NCI-H446 (cell line): ENCODE data around the gene B3GAT1.
A peak's percentile ranks its signal among the peaks of the same experiment; 100 is the strongest.

Experiments used
- DNase-seq, 2 experiments: peaks; one replicate each; lab custom pipeline; 2025; lab: John Stamatoyannopoulos, UW

The B3GAT1 gene

DNA sequence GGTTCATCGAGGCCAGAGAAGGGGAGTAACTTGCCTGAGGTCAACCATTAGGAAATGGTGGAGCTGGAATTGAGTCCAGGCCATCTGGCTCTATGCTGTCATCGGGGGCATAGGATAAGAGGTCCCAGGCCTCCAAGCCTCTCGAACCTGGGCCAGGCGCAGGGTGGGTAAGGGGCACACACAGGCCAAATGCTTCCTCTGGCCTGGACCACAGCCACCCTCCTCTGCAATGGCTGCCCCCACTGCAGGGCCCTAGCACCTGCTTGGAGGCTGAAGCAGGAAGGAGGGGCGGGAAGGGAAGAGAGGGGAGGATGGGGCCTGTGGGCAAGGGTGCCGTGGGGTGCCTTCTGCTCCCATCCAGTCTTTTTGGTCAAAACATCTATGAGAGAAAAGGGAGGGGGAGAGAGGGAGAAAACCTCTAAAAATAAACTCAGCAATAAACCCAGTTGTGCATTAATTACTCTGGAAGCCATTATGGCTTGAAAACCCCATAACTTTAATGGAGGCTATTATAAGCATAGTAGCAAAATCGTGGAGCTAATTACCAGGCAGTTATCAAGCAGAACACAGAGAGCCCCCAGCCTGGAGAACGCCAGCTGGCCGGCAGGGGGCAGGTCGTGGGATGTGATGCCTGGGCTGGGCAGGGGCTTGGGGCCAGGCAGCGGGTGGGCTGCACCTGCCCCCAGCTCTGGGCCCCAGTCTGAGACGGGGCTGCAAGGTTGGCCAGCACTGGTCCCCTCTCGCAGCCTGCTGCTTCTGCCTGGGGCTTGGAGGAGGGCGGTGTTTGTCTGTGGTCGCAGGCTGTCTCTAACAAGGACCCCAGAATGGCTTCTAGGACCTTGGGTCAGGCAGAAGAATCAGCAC, 21.1 kb downstream of the B3GAT1 start:
- no peak for DNase-seq

DNA sequence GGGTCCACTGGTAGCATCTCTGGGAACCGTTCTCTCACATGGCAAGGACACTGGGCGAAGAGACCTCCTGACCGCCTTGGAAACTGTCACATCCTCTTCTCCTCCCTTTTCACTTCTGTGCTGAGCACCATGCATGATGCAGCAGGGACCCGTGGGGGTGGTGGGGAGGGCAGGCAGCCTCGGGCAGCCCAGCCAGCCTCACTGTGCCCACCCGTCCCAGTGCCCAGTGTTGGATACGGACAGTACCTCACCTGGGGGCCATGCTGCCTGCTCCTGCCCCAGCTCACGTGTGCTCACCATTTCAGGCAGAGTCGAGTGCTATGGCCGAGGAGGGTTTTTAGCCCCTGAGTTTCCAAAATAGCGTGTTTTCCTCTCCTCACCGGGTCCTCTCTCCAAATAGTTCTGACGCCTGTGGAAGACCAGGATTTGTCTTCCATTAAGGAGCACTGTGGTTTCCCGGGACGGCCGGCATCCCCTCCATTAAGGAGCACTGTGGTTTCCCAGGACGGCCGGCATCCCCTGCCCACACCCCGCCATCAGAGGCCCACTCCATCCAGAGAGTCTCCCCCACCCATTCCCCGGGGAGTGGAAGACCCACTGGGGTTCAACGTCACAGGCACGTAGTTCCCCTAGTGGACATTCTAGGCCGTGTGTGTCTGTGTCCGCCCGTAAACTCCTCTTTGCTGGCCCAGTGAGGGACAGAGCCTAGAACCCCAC, 22.4 kb downstream of the B3GAT1 start:
- DNase-seq, result no peak

DNA sequence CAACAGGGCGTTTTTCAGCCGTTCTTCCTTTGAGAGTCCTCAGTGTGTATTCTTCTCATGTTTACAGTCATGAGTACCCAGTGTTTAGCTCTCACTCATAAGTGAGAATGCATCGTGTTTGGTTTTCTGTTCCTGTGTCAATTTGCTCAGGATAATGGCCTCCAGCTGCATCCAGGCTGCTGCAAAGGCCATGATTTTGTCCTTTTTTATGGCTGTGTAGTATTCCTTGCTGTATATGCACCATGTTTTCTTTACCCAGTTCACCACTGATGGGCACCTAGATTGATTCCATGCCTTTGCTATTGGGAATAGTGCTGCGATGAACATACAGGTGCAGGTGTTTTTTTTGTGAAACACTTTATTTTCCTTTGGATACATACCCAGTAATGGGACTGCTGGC, 23.5 kb downstream of the B3GAT1 start:
- no peak for DNase-seq

DNA sequence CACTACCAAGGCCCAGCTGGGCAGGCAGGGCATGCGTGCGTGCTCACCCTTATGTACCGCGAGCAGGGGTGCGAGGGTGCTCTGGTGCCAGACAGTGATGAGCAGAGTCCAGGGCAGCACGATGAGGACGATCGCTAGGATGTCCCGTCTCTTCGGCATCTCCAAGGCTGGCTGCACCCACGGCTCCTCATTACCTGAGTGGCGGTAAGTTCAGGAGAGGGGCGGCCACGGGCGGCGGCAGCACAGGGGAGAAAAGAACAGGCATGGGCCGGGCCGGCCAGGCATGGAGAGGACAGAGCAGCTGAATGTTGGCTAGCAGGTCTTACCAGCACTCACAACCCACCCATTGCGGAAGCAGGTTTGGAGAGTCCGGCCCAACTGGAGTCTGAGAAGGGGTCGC, 24.5 kb downstream of the B3GAT1 start:
- no peak for DNase-seq

DNA sequence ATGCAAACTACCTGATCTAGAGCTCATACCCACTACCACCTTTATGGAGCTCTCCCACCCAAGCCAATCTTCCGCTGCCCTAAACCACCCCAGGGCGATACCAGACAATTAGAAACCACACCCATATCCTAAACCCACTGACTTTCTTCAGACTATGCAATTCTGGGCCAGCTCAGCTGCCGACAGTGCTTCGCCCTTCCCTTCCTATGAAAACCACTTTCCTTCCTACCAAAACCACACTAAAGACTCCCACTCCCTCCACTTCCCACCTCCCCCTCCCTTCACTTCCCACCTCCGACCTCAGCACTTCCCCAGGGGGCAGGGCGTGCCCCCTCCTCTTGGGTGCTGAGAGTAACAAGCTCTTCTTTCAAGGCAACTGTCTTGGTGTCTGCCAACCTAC, 25.1 kb downstream of the B3GAT1 start:
- DNase-seq, result no peak

DNA sequence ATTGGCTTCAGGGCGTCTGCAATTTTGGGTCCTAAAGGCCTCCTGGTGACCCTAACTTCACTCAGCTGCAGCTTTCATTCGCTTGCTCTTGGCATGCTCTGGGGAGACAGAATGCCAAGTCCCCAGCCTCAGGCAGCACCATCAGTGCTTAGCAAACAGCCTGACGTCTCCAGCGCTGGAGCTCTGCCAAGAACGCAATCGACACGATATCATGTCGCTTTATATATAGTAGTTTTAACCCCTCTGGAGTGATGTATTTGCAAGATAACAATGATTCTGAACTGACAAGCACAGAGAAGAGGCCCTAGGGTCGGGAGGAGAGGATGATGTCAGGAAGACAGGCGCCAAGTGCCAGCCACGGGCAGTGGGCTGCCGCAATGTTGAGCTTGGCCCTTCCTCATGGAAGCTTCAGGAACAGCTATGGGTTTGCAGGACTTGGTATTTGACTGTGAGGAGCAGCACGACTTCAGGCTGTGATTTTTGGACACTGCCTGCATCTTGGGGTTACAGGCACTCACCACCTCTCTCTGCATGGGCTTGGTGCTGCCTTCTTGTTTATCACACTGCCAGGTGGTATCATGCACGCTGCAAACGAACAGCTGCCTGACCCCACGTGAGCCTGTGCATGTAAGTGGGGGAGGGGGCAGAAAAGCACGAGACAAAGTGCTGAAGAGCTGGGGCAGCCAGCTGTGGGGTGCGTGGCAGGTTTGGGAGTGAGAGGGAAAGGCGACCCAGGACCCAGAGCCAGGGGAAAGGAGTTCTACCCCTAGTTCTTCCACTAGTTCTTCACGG, 26.1 kb downstream of the B3GAT1 start:
- peak; percentile 10 to 55 for DNase-seq

DNA sequence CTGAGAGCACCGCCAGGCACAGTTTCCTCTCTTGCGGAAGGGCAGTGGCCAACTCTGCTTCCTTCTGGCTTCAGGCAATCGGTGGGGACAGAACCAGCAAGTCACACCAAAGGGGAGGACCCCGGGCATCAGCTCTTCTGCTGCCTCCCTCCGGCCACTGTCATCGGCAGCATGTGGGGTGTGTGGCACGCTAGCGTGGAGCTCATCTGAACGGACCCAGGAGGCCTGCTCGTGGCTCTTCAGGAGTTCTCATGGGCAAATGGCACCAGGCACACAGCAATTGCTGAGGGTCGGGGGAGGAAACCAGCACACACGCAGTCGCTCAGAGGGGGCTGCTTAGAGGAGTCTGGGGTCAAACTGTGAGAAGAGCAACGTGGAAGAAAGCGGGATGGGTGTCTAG, 26.9 kb downstream of the B3GAT1 start:
- DNase-seq, result no peak

DNA sequence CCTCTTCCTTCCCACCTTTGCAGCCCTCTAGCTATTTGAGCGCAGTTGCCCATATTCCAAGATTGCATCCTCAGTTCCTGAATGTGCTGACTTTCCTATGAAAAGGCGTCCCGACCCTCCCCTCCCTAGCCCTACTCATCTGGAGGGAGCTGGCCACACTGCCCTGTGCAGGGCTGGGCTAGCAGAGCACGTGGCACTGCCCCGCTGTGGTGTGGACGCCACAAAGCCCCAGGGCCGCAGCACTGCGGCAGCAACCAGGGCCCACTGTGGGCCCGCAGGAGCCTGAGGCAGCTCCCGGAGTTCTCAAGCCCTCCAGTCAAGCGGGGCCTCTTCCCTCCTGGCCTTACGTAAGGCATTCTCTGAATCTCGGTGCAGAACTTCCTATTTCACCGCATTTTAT, 27.6 kb downstream of the B3GAT1 start:
- DNase-seq, result no peak

DNA sequence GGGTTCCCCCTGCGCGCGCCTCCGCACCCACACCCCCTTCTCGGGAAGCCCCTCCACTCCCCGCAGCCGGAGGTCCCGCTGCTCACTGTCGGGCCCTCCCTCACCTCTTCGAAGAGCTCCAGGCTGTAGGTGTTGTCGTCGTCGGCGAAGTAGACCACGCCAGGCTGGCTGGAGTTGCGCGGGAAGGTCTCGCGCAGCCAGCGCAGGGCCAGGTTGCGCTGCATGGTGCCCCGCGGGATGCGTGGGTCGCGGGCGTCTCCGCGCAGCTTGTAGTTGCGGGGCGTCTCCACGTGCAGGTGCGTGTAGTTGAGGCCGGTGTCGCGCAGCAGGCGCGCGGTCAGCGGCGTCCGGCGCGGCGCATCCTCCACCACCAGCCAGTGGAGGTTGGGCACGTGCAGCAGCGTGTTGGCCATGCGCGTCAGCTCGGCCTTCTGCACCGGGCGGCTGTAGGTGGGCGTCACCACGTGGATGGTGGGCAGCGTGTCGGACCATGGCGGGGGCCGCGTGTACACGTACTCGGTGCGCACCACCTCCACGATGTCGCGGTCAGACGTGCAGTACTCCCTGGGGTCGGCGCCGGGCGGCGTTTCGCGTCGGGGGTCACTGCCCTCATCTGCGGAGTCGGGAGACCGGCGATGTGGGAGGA, 28.3 kb downstream of the B3GAT1 start:
- no peak for DNase-seq

DNA sequence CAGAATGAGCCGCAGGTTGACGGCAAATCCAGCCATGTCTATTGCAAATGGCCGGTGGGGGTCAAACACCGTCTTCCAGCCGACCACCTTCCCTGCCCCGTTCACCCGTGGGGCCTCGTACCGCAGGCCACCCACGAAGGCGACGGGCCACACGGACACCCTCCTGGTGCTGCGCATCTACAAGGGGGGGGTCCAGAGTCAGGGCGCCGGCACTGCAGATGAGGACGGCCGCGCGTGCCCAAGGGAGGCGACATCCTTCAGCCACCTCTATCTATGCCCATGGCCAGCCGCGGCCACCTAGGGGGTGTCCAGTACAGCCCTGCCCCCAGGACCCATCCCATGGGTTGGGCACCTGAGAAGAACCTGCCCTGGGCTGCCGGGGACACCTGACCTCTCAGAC, 29.2 kb downstream of the B3GAT1 start:
- no peak for DNase-seq

DNA sequence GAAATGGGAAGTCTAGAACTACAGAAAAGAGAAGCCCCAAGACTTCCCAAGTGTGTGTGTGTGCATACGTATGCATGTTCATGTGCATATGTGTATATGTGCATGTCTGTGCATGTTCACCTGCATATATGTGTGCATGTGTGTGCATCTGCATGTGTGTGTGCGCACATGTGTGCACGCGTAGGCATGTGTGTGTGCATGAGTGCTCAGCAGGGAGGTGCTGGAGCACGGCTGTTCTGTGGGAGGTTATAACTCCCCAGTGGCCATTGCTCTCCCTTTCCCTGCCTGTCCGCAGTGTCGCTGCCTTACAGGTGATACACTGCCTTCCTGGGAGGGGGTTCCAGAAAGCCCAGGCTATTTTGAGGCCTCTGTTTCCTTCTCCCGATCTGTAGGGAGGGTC, 29.8 kb downstream of the B3GAT1 start:
- DNase-seq, result no peak

DNA sequence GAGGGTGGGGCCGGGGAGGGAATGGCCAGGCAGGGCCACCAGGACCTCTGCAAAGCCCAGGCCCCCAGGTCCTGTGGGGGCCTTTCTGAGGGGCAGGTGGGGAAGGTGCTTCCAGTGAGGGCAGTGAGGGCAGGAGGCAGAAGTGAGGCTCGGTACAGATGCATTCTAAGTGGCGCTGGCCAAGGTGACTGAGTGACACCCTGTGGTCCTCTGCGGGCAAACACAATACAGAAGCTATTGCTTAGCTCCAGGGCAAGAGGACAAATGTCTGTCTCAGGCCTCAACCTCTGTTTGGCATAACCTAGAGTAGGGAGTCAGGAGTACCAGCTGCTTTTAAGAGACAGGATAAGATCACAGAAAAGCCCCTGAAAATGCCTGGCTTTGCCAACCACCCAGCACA, 31.3 kb downstream of the B3GAT1 start:
- no peak for DNase-seq

DNA sequence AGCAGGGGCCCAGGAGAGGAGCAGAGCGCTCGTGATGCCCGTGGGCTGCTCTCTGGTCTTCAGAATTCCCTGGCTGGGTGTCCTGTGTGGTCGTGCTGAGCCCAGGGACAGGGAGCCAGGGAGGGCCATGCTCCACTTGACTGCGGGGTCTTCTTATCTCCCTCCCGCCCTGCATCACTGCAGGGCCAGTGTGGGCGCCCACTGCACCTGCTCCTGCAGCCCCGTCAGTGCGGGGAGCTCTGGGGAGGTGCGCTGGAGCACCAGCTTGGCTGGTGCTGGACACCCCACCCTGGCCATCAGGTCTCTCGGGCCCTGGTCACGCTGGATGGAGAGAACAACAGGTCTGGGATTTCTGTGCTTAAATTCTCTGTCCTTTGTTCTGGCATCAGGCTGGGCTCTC, 31.8 kb downstream of the B3GAT1 start:
- no peak for DNase-seq

DNA sequence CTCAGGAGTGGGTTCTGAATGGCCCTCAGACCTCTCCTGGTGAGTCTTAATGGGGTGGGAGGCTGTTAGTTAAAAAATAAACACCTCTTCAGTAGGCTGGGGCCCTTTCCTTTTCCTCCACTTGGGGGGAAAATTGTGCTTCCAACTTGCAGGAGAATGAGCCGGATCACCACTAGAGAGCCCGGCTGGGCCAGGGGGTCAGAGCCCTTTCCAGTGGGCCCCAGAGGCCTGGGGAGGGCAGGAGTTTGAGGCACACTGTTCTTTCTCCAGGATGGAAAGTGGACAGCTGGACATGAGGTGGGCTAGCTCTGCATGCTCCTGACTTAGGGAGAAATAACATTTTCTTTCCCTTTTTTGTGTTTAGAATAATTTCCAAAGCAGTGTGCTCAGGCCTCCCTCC, 32.8 kb downstream of the B3GAT1 start:
- DNase-seq, result no peak

DNA sequence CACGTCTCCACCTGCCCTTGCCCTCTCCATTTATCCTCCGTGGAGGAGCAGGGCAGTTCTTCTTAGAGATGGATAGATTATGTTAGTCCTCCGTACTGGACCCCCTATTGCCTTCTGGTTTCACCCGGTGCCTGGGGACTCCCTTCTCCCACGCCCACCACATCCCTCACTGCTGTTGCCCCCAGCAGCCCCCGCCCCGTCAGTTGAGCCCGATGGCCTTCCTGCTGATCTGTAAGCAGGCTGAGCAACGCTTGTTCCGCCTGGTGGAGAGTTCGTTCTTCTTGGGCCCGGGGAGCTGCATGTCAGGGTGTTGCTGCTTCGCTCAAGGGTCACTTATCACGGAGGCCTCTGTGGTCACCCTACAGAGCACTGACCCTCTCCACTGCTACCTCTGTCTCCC, 34.2 kb downstream of the B3GAT1 start:
- DNase-seq, result no peak

DNA sequence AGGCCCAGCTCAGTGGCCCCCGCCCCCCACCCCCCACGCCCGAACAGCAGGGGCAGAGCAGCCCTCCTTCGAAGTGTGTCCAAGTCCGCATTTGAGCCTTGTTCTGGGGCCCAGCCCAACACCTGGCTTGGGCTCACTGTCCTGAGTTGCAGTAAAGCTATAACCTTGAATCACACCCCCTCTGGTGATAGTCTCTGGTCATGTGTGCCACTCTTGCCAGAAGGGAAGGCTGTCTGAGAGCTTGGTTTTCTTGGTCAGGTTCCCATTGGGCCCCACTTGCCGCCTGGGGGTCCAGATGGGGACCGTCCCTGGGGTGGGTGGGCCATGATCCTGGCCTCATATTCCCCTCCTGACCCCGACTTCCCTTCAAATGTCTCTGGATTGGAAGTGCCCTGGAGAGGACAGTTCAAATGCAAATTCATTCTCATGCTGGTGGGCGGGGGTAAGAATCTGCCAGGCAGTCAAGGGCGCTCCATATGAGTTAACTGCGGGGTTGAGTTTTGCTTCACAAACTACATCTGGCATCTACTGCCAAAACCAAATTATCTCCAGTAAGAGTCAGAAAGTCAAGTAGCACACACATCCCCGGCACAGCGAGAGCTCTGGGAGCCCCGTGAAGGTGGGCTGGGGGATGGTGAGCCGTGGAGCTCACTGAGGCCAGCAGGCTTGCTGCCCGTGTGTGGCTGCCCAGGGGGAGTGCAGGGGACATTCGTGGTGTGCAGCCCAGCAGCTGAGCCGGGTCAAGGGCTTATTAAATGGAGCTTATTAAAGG, 35.7 kb downstream of the B3GAT1 start:
- DNase-seq, result no peak

DNA sequence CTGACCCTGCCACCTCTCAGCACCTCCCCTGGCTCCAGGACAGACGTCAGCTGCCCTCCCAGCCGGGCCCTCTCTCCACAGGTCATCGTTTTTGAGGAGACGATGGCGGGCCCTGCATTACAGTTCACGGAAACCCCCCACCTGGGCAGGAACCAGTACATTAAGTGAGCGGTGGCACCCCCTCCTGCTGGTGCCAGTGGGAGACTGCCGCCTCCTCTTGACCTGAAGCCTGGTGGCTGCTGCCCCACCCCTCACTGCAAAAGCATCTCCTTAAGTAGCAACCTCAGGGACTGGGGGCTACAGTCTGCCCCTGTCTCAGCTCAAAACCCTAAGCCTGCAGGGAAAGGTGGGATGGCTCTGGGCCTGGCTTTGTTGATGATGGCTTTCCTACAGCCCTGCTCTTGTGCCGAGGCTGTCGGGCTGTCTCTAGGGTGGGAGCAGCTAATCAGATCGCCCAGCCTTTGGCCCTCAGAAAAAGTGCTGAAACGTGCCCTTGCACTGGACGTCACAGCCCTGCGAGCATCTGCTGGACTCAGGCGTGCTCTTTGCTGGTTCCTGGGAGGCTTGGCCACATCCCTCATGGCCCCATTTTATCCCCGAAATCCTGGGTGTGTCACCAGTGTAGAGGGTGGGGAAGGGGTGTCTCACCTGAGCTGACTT, 37.0 kb downstream of the B3GAT1 start:
- no peak for DNase-seq

DNA sequence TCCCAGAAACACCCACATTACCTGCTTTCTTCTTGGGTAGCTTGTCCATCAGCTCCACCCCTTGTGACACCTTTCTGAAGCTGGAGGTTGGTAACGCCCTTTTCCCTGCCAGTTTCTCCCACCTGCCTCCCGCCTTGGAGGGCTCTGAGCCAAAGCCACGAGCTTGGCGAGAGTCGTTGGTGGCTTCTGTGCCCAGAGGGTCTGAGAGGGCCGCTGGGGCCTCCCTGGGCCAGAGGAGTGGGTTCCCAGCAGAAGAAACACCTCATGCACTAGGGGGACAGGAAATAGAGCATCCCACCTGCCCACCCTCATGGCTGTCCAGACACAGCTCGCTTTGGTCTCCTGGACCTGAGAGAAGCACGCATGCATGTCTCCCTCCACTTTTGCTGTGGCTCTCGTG, 37.9 kb downstream of the B3GAT1 start:
- DNase-seq, result no peak

DNA sequence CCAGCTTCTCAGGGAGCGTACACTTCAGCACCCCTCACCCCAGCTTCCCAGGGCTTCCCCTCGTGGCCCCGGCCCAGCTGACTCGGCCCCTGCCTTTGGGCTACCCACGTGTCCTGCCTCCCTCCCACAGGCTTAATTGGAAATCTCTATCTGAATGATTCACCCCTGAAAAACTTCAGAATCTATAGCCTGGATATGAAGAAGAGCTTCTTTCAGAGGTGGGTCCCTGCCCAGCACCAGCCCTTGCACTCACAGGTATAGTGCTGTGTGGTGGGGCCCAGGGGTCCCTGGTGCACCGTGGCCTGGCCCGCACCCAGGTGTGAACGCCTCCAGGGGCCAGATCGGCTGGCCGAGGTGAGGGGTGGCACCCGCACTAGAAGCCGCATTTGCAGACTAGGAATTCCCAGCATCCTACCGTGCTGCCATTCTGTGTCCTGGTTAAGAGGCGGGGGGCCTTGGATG, 38.4 kb downstream of the B3GAT1 start:
- DNase-seq, result no peak

DNA sequence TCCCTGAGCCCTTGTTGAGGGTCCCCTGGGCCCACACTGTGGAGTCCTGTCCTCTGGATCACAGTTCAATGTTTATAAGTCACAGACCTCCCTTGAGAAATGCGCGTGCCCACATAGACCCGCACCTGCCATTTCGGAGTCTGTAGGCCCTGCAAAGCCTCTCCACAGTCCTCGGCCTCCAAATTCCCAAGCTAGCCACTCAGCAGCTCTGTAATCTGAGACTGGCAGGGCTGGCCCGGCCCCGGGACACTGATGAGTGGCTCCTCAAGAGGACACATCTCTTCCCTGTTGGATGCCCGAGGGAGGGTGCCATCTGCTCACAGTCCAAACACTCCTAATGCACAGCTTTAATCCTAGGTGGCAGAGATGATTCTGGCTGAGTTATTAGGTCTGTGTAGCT, 39.1 kb downstream of the B3GAT1 start:
- peak in 1 of 2 experiments; percentile 45 for DNase-seq

DNA sequence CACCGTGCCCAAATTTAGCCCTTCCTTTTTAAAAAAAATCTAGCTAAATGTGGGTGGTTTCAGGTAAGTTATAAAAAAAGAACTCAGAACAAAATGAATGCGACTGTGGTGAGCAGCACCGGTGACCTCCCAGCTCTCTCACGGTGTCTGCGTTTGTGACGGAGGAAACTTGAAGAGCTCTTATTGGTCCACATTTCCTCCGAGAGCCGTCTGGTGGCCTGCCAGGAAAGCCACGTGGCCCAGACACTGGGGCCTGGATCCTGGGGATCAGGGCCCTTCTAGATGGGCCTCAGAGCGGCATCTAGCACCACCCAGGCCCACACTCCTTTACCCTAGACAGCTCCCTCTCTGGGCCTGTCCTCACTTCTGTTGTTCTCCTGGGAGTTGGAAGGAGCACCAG, 39.5 kb downstream of the B3GAT1 start:
- no peak for DNase-seq
